ENCODE results near the gene IHH.
A peak's percentile ranks its signal among the peaks of the same experiment; 100 is the strongest.

Gene IHH

GRCh38 chr2:219071131-219071816, 10.6 kb upstream of the IHH start:
- Histone ChIP-seq H3K27ac (no peak overlapping the region), H3K9ac (no peak overlapping the region)

GRCh38 chr2:219065484-219065883, 4.8 kb upstream of the IHH start:
- no peak overlapping the region for H3K4me2 ChIP-seq (ENCODE audit: low read length)
- H3K27ac ChIP-seq: no peak overlapping the region
- H3K9me3 ChIP-seq (ENCODE audit: control insufficient read depth, low read length): no peaks in the 10 kb centered on the region
- H3K36me3 ChIP-seq (ENCODE audit: control insufficient read depth, insufficient read depth, low read length): no peaks in the 10 kb centered on the region
- H3K9ac ChIP-seq: no peak overlapping the region
- H3K79me2 ChIP-seq: no peaks in the 10 kb centered on the region
- H3K4me3 ChIP-seq (ENCODE audit: low read depth, low read length): no peak overlapping the region
- TF ChIP-seq CTCF (IDR thresholded peaks at IDR 0.05): no peak
- H3K27me3 ChIP-seq (ENCODE audit: control insufficient read depth, insufficient read depth, low read length): no peaks in the 10 kb centered on the region
- H2AFZ ChIP-seq: no peak overlapping the region
- no peaks in the 10 kb centered on the region for H3K4me1 ChIP-seq

More at GRCh38 chr2:219071131-219071816, 10.6 kb upstream of the IHH start:
- Histone ChIP-seq H3K4me2 (ENCODE audit: low read length) (no peak overlapping the region), H3K36me3 (ENCODE audit: control insufficient read depth, insufficient read depth, low read length) (no peaks in the 10 kb centered on the region), H3K79me2 (no peaks in the 10 kb centered on the region), H3K4me3 (ENCODE audit: low read depth, low read length) (no peak overlapping the region), H2AFZ (no peak overlapping the region), H3K4me1 (no peaks in the 10 kb centered on the region), H3K27me3 (ENCODE audit: control insufficient read depth, insufficient read depth, low read length) (no peaks in the 10 kb centered on the region), H3K9me3 (ENCODE audit: control insufficient read depth, low read length) (no peaks in the 10 kb centered on the region)
- TF ChIP-seq CTCF (IDR thresholded peaks at IDR 0.05): no peak

- no peak for TF ChIP-seq CTCF (IDR thresholded peaks at IDR 0.05)
Measured at GRCh38 chr2:219062081-219062480, 1.4 kb upstream of the IHH start.

GRCh38 chr2:219059725-219060682, 717 bp downstream of the IHH start:
- Histone ChIP-seq H3K9ac (no peak overlapping the region), H3K36me3 (ENCODE audit: control insufficient read depth, insufficient read depth, low read length) (no peaks in the 10 kb centered on the region), H3K27ac (no peak overlapping the region), H3K79me2 (no peaks in the 10 kb centered on the region), H3K4me2 (ENCODE audit: low read length) (peak overlapping the region; percentile 68), H3K9me3 (ENCODE audit: control insufficient read depth, low read length) (no peaks in the 10 kb centered on the region), H3K27me3 (ENCODE audit: control insufficient read depth, insufficient read depth, low read length) (peaks cover 18% of the 10 kb centered on the region), H3K4me3 (ENCODE audit: low read depth, low read length) (no peak overlapping the region), H3K4me1 (peaks cover 20% of the 10 kb centered on the region), H2AFZ (peak overlapping the region; percentile 33)
- no peak for TF ChIP-seq CTCF (IDR thresholded peaks at IDR 0.05)

More at GRCh38 chr2:219062081-219062480, 1.4 kb upstream of the IHH start:
- H3K79me2 ChIP-seq: no peaks in the 10 kb centered on the region
- no peak overlapping the region for H3K4me3 ChIP-seq (ENCODE audit: low read depth, low read length)
- no peaks in the 10 kb centered on the region for H3K36me3 ChIP-seq (ENCODE audit: control insufficient read depth, insufficient read depth, low read length)
- no peak overlapping the region for H3K4me2 ChIP-seq (ENCODE audit: low read length)
- H3K27ac ChIP-seq: no peak overlapping the region
- peaks cover 12% of the 10 kb centered on the region for H3K27me3 ChIP-seq (ENCODE audit: control insufficient read depth, insufficient read depth, low read length)
- no peaks in the 10 kb centered on the region for H3K9me3 ChIP-seq (ENCODE audit: control insufficient read depth, low read length)
- H3K4me1 ChIP-seq: peaks cover 20% of the 10 kb centered on the region
- H2AFZ ChIP-seq: no peak overlapping the region
- no peak overlapping the region for H3K9ac ChIP-seq
